GM12801 (cell line): ENCODE measurements around the gene SPTSSB.

Experiments used
- CTCF ChIP-seq: IDR thresholded peaks from one replicate; pipeline ENCODE4 v1.5.1; 2011; ENCODE audit warnings: control low read depth; ENCODE audit not compliant: insufficient read length; ENCODE audit errors: extremely low read depth

SPTSSB gene

GRCh38 chr3:161401389-161401788 lies 30.1 kb upstream of the SPTSSB start:
- no peak for TF ChIP-seq CTCF

GRCh38 chr3:161400650-161401049 lies 29.3 kb upstream of the SPTSSB start:
- TF ChIP-seq CTCF = no peak

- no peak for TF ChIP-seq CTCF
These were observed 24.0 kb upstream of the SPTSSB start for GRCh38 chr3:161395115-161396012.

- no peak for TF ChIP-seq CTCF
These were observed 22.5 kb upstream of the SPTSSB start for GRCh38 chr3:161393803-161394202.

GRCh38 chr3:161393310-161393709 lies 22.0 kb upstream of the SPTSSB start:
- TF ChIP-seq CTCF = no peak

GRCh38 chr3:161392853-161393252 lies 21.5 kb upstream of the SPTSSB start:
- TF ChIP-seq CTCF = no peak

- TF ChIP-seq CTCF = no peak
These were observed 18.9 kb upstream of the SPTSSB start for GRCh38 chr3:161390200-161390599.
